HG02678 (cell line): ENCODE results near the gene COQ5.
"Not testable (repeated sequence)": the region's sequence is repeated elsewhere in the genome, so short reads cannot be mapped to it uniquely, and the experiment has no call there.

Experiments
- ATAC-seq: cut with Tn5 transposase; IDR thresholded peaks from one replicate; pipeline ENCODE4 v1.9.1; 2021; ENCODE audit warnings: mild to moderate bottlenecking, moderate library complexity; ENCODE audit not compliant: unreplicated experiment

Gene COQ5

GRCh38 chr12:120529641-120530417 lies 871 bp upstream of the COQ5 start:
- ATAC-seq, result no peak

- no peak for ATAC-seq
Measured at GRCh38 chr12:120522568-120522967, 6.4 kb downstream of the COQ5 start.

- not testable (repeated sequence) for ATAC-seq
Measured at GRCh38 chr12:120519324-120519723, 9.6 kb downstream of the COQ5 start.

- ATAC-seq, result no peak
Measured at GRCh38 chr12:120515496-120515895, 13.5 kb downstream of the COQ5 start.

GRCh38 chr12:120514002-120514401 lies 15.0 kb downstream of the COQ5 start:
- ATAC-seq, result no peak

- ATAC-seq, result no peak
Measured at GRCh38 chr12:120508537-120508936, 20.4 kb downstream of the COQ5 start.

GRCh38 chr12:120504587-120504986 lies 24.4 kb downstream of the COQ5 start:
- no peak for ATAC-seq

- no peak for ATAC-seq
Measured at GRCh38 chr12:120500581-120500980, 28.4 kb downstream of the COQ5 start.

GRCh38 chr12:120498870-120499515 lies 30.0 kb downstream of the COQ5 start:
- ATAC-seq, result no peak

- ATAC-seq, result no peak
Measured at GRCh38 chr12:120497524-120498150, 31.3 kb downstream of the COQ5 start.

GRCh38 chr12:120496413-120497340 lies 32.3 kb downstream of the COQ5 start:
- peak; percentile 20 for ATAC-seq

GRCh38 chr12:120495731-120496412 lies 33.1 kb downstream of the COQ5 start, which contains the start of gene DYNLL1:
TSS of gene DYNLL1 (plus strand) at chr12:120496113. CDS start at chr12:120496422, 309 bp downstream.
- peak; percentile 94 for ATAC-seq

GRCh38 chr12:120495186-120495730 lies 33.7 kb downstream of the COQ5 start:
- no peak for ATAC-seq

- ATAC-seq, result no peak
Measured at GRCh38 chr12:120490833-120491512, 38.0 kb downstream of the COQ5 start.

- ATAC-seq, result no peak
Measured at GRCh38 chr12:120490325-120490724, 38.6 kb downstream of the COQ5 start.

- no peak for ATAC-seq
Measured at GRCh38 chr12:120489018-120489417, 39.9 kb downstream of the COQ5 start.

GRCh38 chr12:120488057-120488640 lies 40.8 kb downstream of the COQ5 start:
- no peak for ATAC-seq

GRCh38 chr12:120487552-120487951 lies 41.4 kb downstream of the COQ5 start:
- ATAC-seq, result not testable (repeated sequence)
